ENCODE measurements around the gene UCK1.

UCK1 gene

GRCh38 chr9:131524665-131525315 is 6.3 kb downstream of the UCK1 start:
- TF ChIP-seq POLR2A (IDR thresholded peaks at IDR 0.05; ENCODE audit: low read depth, low read length) (no peak), POLR2AphosphoS5 (IDR thresholded peaks at IDR 0.05; ENCODE audit: low read depth, low read length) (no peak), TAF1 (IDR thresholded peaks at IDR 0.05; ENCODE audit: low read depth, low read length) (no peak), POU2F2 (IDR thresholded peaks at IDR 0.05; ENCODE audit: low read depth, low read length) (no peak), SPI1 (IDR thresholded peaks at IDR 0.05; ENCODE audit: low read depth, low read length) (no peak), PAX5 (IDR thresholded peaks at IDR 0.05; ENCODE audit: insufficient read depth, low read length, severe bottlenecking) (no peak)
- FAIRE-seq (no peak), DNase-seq (ENCODE audit: insufficient read length, low spot score) (no peak)

GRCh38 chr9:131523451-131524435 is 7.3 kb downstream of the UCK1 start:
- DNase-seq (ENCODE audit: insufficient read length, low spot score) (no peak), FAIRE-seq (no peak)
- TF ChIP-seq POLR2AphosphoS5 (IDR thresholded peaks at IDR 0.05; ENCODE audit: low read depth, low read length) (no peak), POLR2A (IDR thresholded peaks at IDR 0.05; ENCODE audit: low read depth, low read length) (no peak), TAF1 (IDR thresholded peaks at IDR 0.05; ENCODE audit: low read depth, low read length) (no peak), POU2F2 (IDR thresholded peaks at IDR 0.05; ENCODE audit: low read depth, low read length) (no peak), PAX5 (IDR thresholded peaks at IDR 0.05; ENCODE audit: insufficient read depth, low read length, severe bottlenecking) (no peak), SPI1 (IDR thresholded peaks at IDR 0.05; ENCODE audit: low read depth, low read length) (no peak)

- no peak for FAIRE-seq
- no peak for DNase-seq (ENCODE audit: insufficient read length, low spot score)
- no peak for TF ChIP-seq PAX5 (IDR thresholded peaks at IDR 0.05; ENCODE audit: insufficient read depth, low read length, severe bottlenecking)
- no peak for TF ChIP-seq POLR2A (IDR thresholded peaks at IDR 0.05; ENCODE audit: low read depth, low read length)
- no peak for TF ChIP-seq TAF1 (IDR thresholded peaks at IDR 0.05; ENCODE audit: low read depth, low read length)
- no peak for TF ChIP-seq SPI1 (IDR thresholded peaks at IDR 0.05; ENCODE audit: low read depth, low read length)
- no peak for TF ChIP-seq POLR2AphosphoS5 (IDR thresholded peaks at IDR 0.05; ENCODE audit: low read depth, low read length)
- TF ChIP-seq POU2F2 (IDR thresholded peaks at IDR 0.05; ENCODE audit: low read depth, low read length): no peak
Measured at GRCh38 chr9:131523086-131523388, 8.0 kb downstream of the UCK1 start.

- no peak for DNase-seq (ENCODE audit: insufficient read length, low spot score)
- TF ChIP-seq POLR2A (IDR thresholded peaks at IDR 0.05; ENCODE audit: low read depth, low read length) (peak; percentile 24; the same call in 1 of the 2 replicates), PAX5 (IDR thresholded peaks at IDR 0.05; ENCODE audit: insufficient read depth, low read length, severe bottlenecking) (no peak), POU2F2 (IDR thresholded peaks at IDR 0.05; ENCODE audit: low read depth, low read length) (no peak), SPI1 (IDR thresholded peaks at IDR 0.05; ENCODE audit: low read depth, low read length) (no peak)
- no peak for FAIRE-seq
Measured at GRCh38 chr9:131522257-131523085, 8.6 kb downstream of the UCK1 start.

GRCh38 chr9:131521822-131522221 is 9.2 kb downstream of the UCK1 start:
- FAIRE-seq (no peak), DNase-seq (ENCODE audit: insufficient read length, low spot score) (no peak)
- TF ChIP-seq PAX5 (IDR thresholded peaks at IDR 0.05; ENCODE audit: insufficient read depth, low read length, severe bottlenecking): no peak
- TF ChIP-seq POLR2AphosphoS5 (IDR thresholded peaks at IDR 0.05; ENCODE audit: low read depth, low read length): no peak
- no peak for TF ChIP-seq SPI1 (IDR thresholded peaks at IDR 0.05; ENCODE audit: low read depth, low read length)
- TF ChIP-seq POLR2A (IDR thresholded peaks at IDR 0.05; ENCODE audit: low read depth, low read length): no peak
- TF ChIP-seq TAF1 (IDR thresholded peaks at IDR 0.05; ENCODE audit: low read depth, low read length): no peak
- TF ChIP-seq POU2F2 (IDR thresholded peaks at IDR 0.05; ENCODE audit: low read depth, low read length): no peak

GRCh38 chr9:131521203-131521602 is 9.9 kb downstream of the UCK1 start:
- DNase-seq (ENCODE audit: insufficient read length, low spot score) (no peak), FAIRE-seq (no peak)
- TF ChIP-seq PAX5 (IDR thresholded peaks at IDR 0.05; ENCODE audit: insufficient read depth, low read length, severe bottlenecking) (no peak), POLR2AphosphoS5 (IDR thresholded peaks at IDR 0.05; ENCODE audit: low read depth, low read length) (no peak), SPI1 (IDR thresholded peaks at IDR 0.05; ENCODE audit: low read depth, low read length) (no peak), POU2F2 (IDR thresholded peaks at IDR 0.05; ENCODE audit: low read depth, low read length) (no peak), TAF1 (IDR thresholded peaks at IDR 0.05; ENCODE audit: low read depth, low read length) (no peak), POLR2A (IDR thresholded peaks at IDR 0.05; ENCODE audit: low read depth, low read length) (no peak)

- FAIRE-seq (no peak), DNase-seq (ENCODE audit: insufficient read length, low spot score) (no peak)
- no peak for TF ChIP-seq PAX5 (IDR thresholded peaks at IDR 0.05; ENCODE audit: insufficient read depth, low read length, severe bottlenecking)
- no peak for TF ChIP-seq SPI1 (IDR thresholded peaks at IDR 0.05; ENCODE audit: low read depth, low read length)
- no peak for TF ChIP-seq POLR2A (IDR thresholded peaks at IDR 0.05; ENCODE audit: low read depth, low read length)
- no peak for TF ChIP-seq TAF1 (IDR thresholded peaks at IDR 0.05; ENCODE audit: low read depth, low read length)
- no peak for TF ChIP-seq POU2F2 (IDR thresholded peaks at IDR 0.05; ENCODE audit: low read depth, low read length)
- no peak for TF ChIP-seq POLR2AphosphoS5 (IDR thresholded peaks at IDR 0.05; ENCODE audit: low read depth, low read length)
Measured at GRCh38 chr9:131520503-131520902, 10.6 kb downstream of the UCK1 start.

- FAIRE-seq: no peak
- no peak for DNase-seq (ENCODE audit: insufficient read length, low spot score)
- no peak for TF ChIP-seq POLR2A (IDR thresholded peaks at IDR 0.05; ENCODE audit: low read depth, low read length)
- no peak for TF ChIP-seq POLR2AphosphoS5 (IDR thresholded peaks at IDR 0.05; ENCODE audit: low read depth, low read length)
- TF ChIP-seq SPI1 (IDR thresholded peaks at IDR 0.05; ENCODE audit: low read depth, low read length): no peak
- TF ChIP-seq PAX5 (IDR thresholded peaks at IDR 0.05; ENCODE audit: insufficient read depth, low read length, severe bottlenecking): no peak
- no peak for TF ChIP-seq POU2F2 (IDR thresholded peaks at IDR 0.05; ENCODE audit: low read depth, low read length)
- no peak for TF ChIP-seq TAF1 (IDR thresholded peaks at IDR 0.05; ENCODE audit: low read depth, low read length)
Measured at GRCh38 chr9:131518553-131518952, 12.5 kb downstream of the UCK1 start.

Data from GM12891 (cell line).